ENCODE measurements around the gene PRR3. TPM values are rescaled to one million over a fixed set of nuclear protein-coding genes. Genes with fewer than 3 reads are reported as not detected.

Gene PRR3, protein sequence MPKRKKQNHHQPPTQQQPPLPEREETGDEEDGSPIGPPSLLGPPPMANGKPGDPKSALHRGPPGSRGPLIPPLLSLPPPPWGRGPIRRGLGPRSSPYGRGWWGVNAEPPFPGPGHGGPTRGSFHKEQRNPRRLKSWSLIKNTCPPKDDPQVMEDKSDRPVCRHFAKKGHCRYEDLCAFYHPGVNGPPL
- total RNA-seq, result 10 to 100 TPM in 1 of 2 donors, 1 to 10 TPM in 1; 5.9 to 12.7 TPM

DNA sequence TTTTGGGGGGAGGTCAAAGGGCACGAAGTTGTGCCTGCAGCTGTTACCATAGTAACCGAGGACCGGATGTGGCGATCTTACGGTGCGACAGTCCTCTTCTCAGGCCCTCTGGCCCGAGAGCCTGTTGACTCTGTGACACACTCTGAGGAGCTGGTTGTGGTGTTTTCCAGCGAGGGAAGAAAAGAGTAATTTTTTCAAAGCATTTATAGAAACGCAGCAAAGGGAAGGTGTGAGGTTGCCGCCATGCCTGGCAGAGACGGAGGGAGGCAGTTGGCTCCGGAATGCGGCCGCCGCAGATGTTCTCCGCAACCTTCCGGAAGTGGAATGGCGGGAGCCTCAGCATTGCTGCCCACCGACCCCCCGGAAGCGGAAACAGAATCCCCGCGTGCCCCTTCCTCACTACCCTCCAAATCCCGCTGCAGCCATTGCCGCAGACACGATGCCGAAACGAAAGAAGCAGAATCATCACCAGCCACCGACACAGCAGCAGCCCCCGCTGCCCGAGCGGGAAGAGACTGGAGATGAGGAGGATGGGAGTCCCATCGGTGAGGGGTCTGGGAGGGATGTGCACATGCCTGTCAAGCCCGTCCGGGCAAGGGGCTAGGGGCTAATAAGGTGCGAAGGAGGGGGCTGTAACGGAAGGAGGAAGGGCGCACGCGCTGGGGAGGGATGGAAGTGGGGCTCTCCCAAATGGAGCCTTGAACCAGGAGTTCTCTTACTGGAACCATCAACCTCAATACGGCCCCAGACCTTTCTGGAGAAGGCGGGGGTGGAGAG is at the start of gene PRR3:
Gene PRR3 (plus strand): TSS at position 390 of the 777 bp plus-strand sequence. CDS start 50 bp downstream, at position 440.

GRCh38 chr6:30556066-30556905 is 809 bp upstream of the PRR3 start, which contains the start of gene GNL1:
Gene GNL1, minus strand, starts transcription at chr6:30556489. Its CDS starts 286 bp downstream, at chr6:30556203.

GRCh38 chr6:30571075-30571761 is 14.1 kb downstream of the PRR3 start, which contains the start of gene ABCF1:
Gene ABCF1, plus strand, starts transcription at chr6:30571442. Its CDS starts 46 bp downstream, at chr6:30571488.

Small RNA genes within 50 kb of the gene (small RNA-seq; reads per million reads assigned to genes)
- 0.93 to 1.5 reads per million in 2 donors for gene MIR877

Other genes with a start within 250 kb of the PRR3 start
- 1 to 10 TPM; 6.7 to 9.3 TPM for gene TRIM39, start 230.4 kb upstream of the PRR3 start, total RNA-seq
- 10 to 100 TPM; 24.8 to 38.0 TPM for gene RPP21, start 212.1 kb upstream of the PRR3 start, total RNA-seq
- 100 to 1,000 TPM; 532 to 662 TPM for gene HLA-E, start 67.8 kb upstream of the PRR3 start, total RNA-seq
- gene GNL1, start 806 bp upstream of the PRR3 start, total RNA-seq, result 10 to 100 TPM; 40.3 to 41.0 TPM
- gene ABCF1, start 14.1 kb downstream of the PRR3 start, total RNA-seq, result 10 to 100 TPM; 53.3 to 74.7 TPM
- 10 to 100 TPM; 47.3 to 49.2 TPM for gene PPP1R10, start 59.9 kb downstream of the PRR3 start, total RNA-seq
- gene MRPS18B, start 60.5 kb downstream of the PRR3 start, total RNA-seq, result 100 to 1,000 TPM in 1 of 2 donors, 10 to 100 TPM in 1; 88.4 to 117 TPM
- gene ATAT1, start 69.6 kb downstream of the PRR3 start, total RNA-seq, result 1 to 10 TPM; 4.1 to 6.7 TPM
- gene C6orf136, start 89.8 kb downstream of the PRR3 start, total RNA-seq, result 1 to 10 TPM; 5.2 to 7.3 TPM
- gene DHX16, start 115.7 kb downstream of the PRR3 start, total RNA-seq, result 10 to 100 TPM; 31.7 to 43.6 TPM
- gene PPP1R18, start 129.3 kb downstream of the PRR3 start, total RNA-seq, result 10 to 100 TPM; 25.5 to 49.3 TPM
- gene NRM, start 133.7 kb downstream of the PRR3 start, total RNA-seq, result 1 to 10 TPM; 4.5 to 10.0 TPM
- gene MDC1, start 160.0 kb downstream of the PRR3 start, total RNA-seq, result 10 to 100 TPM in 1 of 2 donors, 1 to 10 TPM in 1; 6.9 to 11.7 TPM
- 1,000 to 10,000 TPM in 1 of 2 donors, 100 to 1,000 TPM in 1; 471 to 1,023 TPM for gene TUBB, start 163.1 kb downstream of the PRR3 start, total RNA-seq
- gene FLOT1, start 185.4 kb downstream of the PRR3 start, total RNA-seq, result 100 to 1,000 TPM; 115 to 173 TPM
- 100 to 1,000 TPM; 106 to 125 TPM for gene IER3, start 187.3 kb downstream of the PRR3 start, total RNA-seq

Measured in melanocyte of skin (primary cell).